ENCODE measurements around the gene LAMTOR1. TPM values are rescaled to one million over a fixed set of nuclear protein-coding genes. Genes with fewer than 3 reads are reported as not detected.

The LAMTOR1 gene
- total and polyA plus RNA-seq, 2 of the 8 experiments (the other 6 are each of a cell fraction or from before 2014, with no cell fraction given), result 82.1 to 160 TPM

GRCh38 chr11:72103754-72104167 is 664 bp upstream of the LAMTOR1 start:
- Histone ChIP-seq H3K9ac (replicated peaks in 1 of 4; ENCODE audit: extremely low read depth in 1 of 4, low read depth in 3 of 4, low read length in 3 of 4) (peak overlapping the region in 3 of 4 experiments; percentile 51 to 73 (median 59); a peak in 6 of 7 replicates), H2BK15ac (ENCODE audit: low read length) (no peak overlapping the region), H3K27ac (ENCODE audit: low read depth, low read length) (peak overlapping the region; percentile 82), H3K27me3 (replicated peaks in 1 of 4; ENCODE audit: control insufficient read depth in 3 of 4, extremely low read depth in 1 of 4, insufficient read depth in 3 of 4, low read length in 3 of 4) (no peaks in the 10 kb centered on the region), H3K56ac (replicated peaks; ENCODE audit: insufficient read length, low read depth, low read length) (no peak overlapping the region), H4K8ac (ENCODE audit: extremely low read depth, insufficient read depth, low read length) (peak overlapping the region; percentile 97), H3K4ac (replicated peaks; ENCODE audit: insufficient read length, low read depth, low read length) (peak overlapping the region; percentile 69), H2BK120ac (replicated peaks; ENCODE audit: low read depth, low read length) (no peak overlapping the region), H4K91ac (replicated peaks; ENCODE audit: insufficient read length, low read length) (peak overlapping the region; percentile 70), H2BK20ac (ENCODE audit: low read length) (no peak overlapping the region), H3K23me2 (ENCODE audit: low read depth, low read length) (peaks cover 6% of the 10 kb centered on the region), H3K4me1 (replicated peaks in 1 of 4; ENCODE audit: control insufficient read depth in 3 of 4, insufficient read depth in 4 of 4, low read length in 3 of 4) (peaks cover 3 to 14% (median 5%) of the 10 kb centered on the region in 4 experiments; a peak in 6 of 7 replicates), H2AK5ac (ENCODE audit: low read depth, low read length) (no peak overlapping the region), H4K5ac (ENCODE audit: insufficient read length, low read depth, low read length) (peak overlapping the region; percentile 49), H2AFZ (ENCODE audit: low read length) (0 out of 2 replicates have a peak overlapping the region, but pooled peaks have one; percentile 70), H3K9me3 (ENCODE audit: insufficient read depth in 2 of 2, low read depth in 1 of 2, low read length in 1 of 2) (no peaks in the 10 kb centered on the region), H3K79me1 (ENCODE audit: low read depth, low read length) (peaks cover 13% of the 10 kb centered on the region), H3K18ac (ENCODE audit: extremely low read depth, low read length) (no peak overlapping the region), H4K20me1 (replicated peaks in 1 of 2; ENCODE audit: control insufficient read depth in 1 of 2, insufficient read depth in 2 of 2, low read length in 2 of 2) (peaks cover 0 to 7% of the 10 kb centered on the region in 2 experiments), H3K36me3 (ENCODE audit: control insufficient read depth in 2 of 4, insufficient read depth in 4 of 4, low read length in 3 of 4) (peaks cover 8 to 12% (median 9%) of the 10 kb centered on the region in 4 experiments; a peak in 7 of 8 replicates), H3K23ac (ENCODE audit: insufficient read length) (no peak overlapping the region), H2BK5ac (ENCODE audit: low read depth, low read length) (peak overlapping the region; percentile 79; the same call in 1 of the 2 replicates), H3K4me2 (ENCODE audit: insufficient read depth in 1 of 2, low read depth in 2 of 2, low read length in 2 of 2) (peak overlapping the region; percentile 80 to 91), H2BK12ac (ENCODE audit: low read depth, low read length) (peak overlapping the region; percentile 41), H3K4me3 (ENCODE audit: extremely low read depth in 1 of 4, insufficient read depth in 2 of 4, low read depth in 3 of 4, low read length in 4 of 4) (peak overlapping the region; percentile 16 to 53 (median 30); a peak in 5 of 8 replicates), H3K79me2 (ENCODE audit: control insufficient read depth in 1 of 2, insufficient read depth in 2 of 2, low read length in 2 of 2) (peaks cover 10 to 34% of the 10 kb centered on the region in 2 experiments), H3K14ac (ENCODE audit: insufficient read length) (no peak overlapping the region)
- no peak for FAIRE-seq
- ChIA-PET POLR2A (ENCODE audit: partially characterized antibody) (interaction anchor here (1.1 to 14.4 kb wide), 5 partner anchors 9 to 328 kb away, joined by 3 to 144 read pairs (median 41); partner anchors contain the start of genes ANAPC15, INPPL1 and LRRC51), CTCF (ENCODE audit: partially characterized antibody) (interaction anchor here (1.2 kb wide), 2 partner anchors 14 to 29 kb away, joined by 3 read pairs; no protein-coding TSS in a partner anchor)
- DNase-seq (ENCODE audit: low read depth in 1 of 2, low spot score in 2 of 2), result no peak
- WGBS, 2 experiments (ENCODE audit: extremely low coverage in 1 of 2, insufficient coverage in 1 of 2, insufficient read length in 1 of 2, insufficient replicate concordance in 2 of 2, low coverage in 1 of 2, low lambda C conversion rate in 2 of 2, missing lambda C conversion rate in 1 of 2), result 80% methylated on average over 11 of the region's 11 CpGs; no CpG with 5 or more reads in 1 of the 2 experiments
- TF ChIP-seq SIN3A (conservative IDR thresholded peaks at IDR 0.05 in 1 of 2, IDR thresholded peaks at IDR 0.05 in 1 of 2; ENCODE audit: low read depth in 1 of 2, low read length in 2 of 2), result no peak
- TF ChIP-seq JUN (IDR thresholded peaks at IDR 0.05; ENCODE audit: low read depth, low read length), result no peak
- TF ChIP-seq CEBPB (IDR thresholded peaks at IDR 0.05; ENCODE audit: low read depth, low read length), result no peak
- TF ChIP-seq POLR2AphosphoS5 (IDR thresholded peaks at IDR 0.05; ENCODE audit: low read depth, low read length), result no peak
- TF ChIP-seq EP300 (IDR thresholded peaks at IDR 0.05; ENCODE audit: borderline replicate concordance in 1 of 2, low read depth in 2 of 2, low read length in 2 of 2), result no peak
- TF ChIP-seq CREB1 (IDR thresholded peaks at IDR 0.05), result no peak
- no peak for TF ChIP-seq MAX (IDR thresholded peaks at IDR 0.05)
